Mucosa of descending colon (tissue), 3 donors: ENCODE measurements around the gene COIL. TPM values are rescaled to one million over a fixed set of nuclear protein-coding genes. Genes with fewer than 3 reads are reported as not detected.

ENCODE experiments used
- ATAC-seq: fragments of 200-7000 bp; cut with Tn5 transposase; one replicate; pipeline ENCODE4 v1.9.1; 2020; ENCODE audit warnings: mild to moderate bottlenecking, moderate library complexity
- DNase-seq, 3 donors: peaks; one replicate each; pipeline ENCODE4 v3.0.0-alpha.2; 2020
- H3K36me3 ChIP-seq: fragments of 200-600 bp; one replicate; pipeline ENCODE4 v1.8.0; 2021; ENCODE audit warnings: low read depth, mild to moderate bottlenecking
- H3K4me1 ChIP-seq: fragments of 200-600 bp; one replicate; pipeline ENCODE4 v1.8.0; 2021; ENCODE audit warnings: low read depth, mild to moderate bottlenecking
- H3K4me3 ChIP-seq: fragments of 200-600 bp; one replicate; pipeline ENCODE4 v1.8.0; 2021; ENCODE audit warnings: mild to moderate bottlenecking
- H3K9me3 ChIP-seq: fragments of 200-600 bp; one replicate; pipeline ENCODE4 v1.8.0; 2021; ENCODE audit warnings: mild to moderate bottlenecking
- CTCF ChIP-seq: fragments of 200-600 bp; IDR thresholded peaks from one replicate; pipeline ENCODE4 v1.8.0; 2022; ENCODE audit warnings: antibody characterized with exemption, mild to moderate bottlenecking
- intact Hi-C, 2 donors: fragments of 100-400 bp; cut with DNase I in 1 of 2; cut with micrococcal nuclease in 1 of 2; formaldehyde crosslinking; loops; one replicate each; pipeline versions ENCODE4 v1.11.0 to v1.11.1; 2022; cut with DNase I, micrococcal nuclease
- total RNA-seq, 3 donors: library from RNA; stranded (reverse); fragmentation: NEBNext Ultra II Directional in 2 of 3; extraction: Animal tissue kit (Norgen Biotek cat#: 25700) in 2 of 3; gene quantifications; one replicate each; pipeline versions ENCODE4 v1.2.1 to v1.2.4, GENCODE V29; 2021 to 2023
- donor health status: DM: no; HTN: no; CAD: no; lungs with moderate emphysema.
- donor health status: DM: no; HTN: no; CAD: no.
- donor health status: DM: no; HTN: yes; CAD: no.

The COIL gene
- total RNA-seq, 3 donors from 2014 or later, result 12.7 to 15.3 (median 14.1) TPM

- DNase-seq, result no peak
- intact Hi-C loops, result no loop called here
- Histone ChIP-seq H3K36me3 (no peaks in the 10 kb centered on the region), H3K9me3 (no peaks in the 10 kb centered on the region), H3K4me1 (no peaks in the 10 kb centered on the region), H3K4me3 (no peak overlapping the region)
- TF ChIP-seq CTCF, result no peak
- ATAC-seq, result no peak
Measured at GRCh38 chr17:56994009-56994792, 33.4 kb upstream of the COIL start.

- ATAC-seq (no peak), DNase-seq (no peak)
- Histone ChIP-seq H3K9me3 (no peaks in the 10 kb centered on the region), H3K4me1 (no peaks in the 10 kb centered on the region), H3K36me3 (no peaks in the 10 kb centered on the region), H3K4me3 (no peak overlapping the region)
- intact Hi-C loops, result no loop called here
- TF ChIP-seq CTCF, result no peak
Measured at GRCh38 chr17:56992364-56992763, 31.5 kb upstream of the COIL start.

- intact Hi-C loops, result no loop called here
- H3K4me1 ChIP-seq, result no peaks in the 10 kb centered on the region
- H3K36me3 ChIP-seq, result no peaks in the 10 kb centered on the region
- no peaks in the 10 kb centered on the region for H3K9me3 ChIP-seq
- no peak for ATAC-seq
- no peak overlapping the region for H3K4me3 ChIP-seq
- TF ChIP-seq CTCF, result no peak
- no peak for DNase-seq
Measured at GRCh38 chr17:56988901-56989572, 28.2 kb upstream of the COIL start.

GRCh38 chr17:56987283-56987834 is 26.5 kb upstream of the COIL start:
- Histone ChIP-seq H3K4me1 (no peaks in the 10 kb centered on the region), H3K36me3 (no peaks in the 10 kb centered on the region), H3K4me3 (no peak overlapping the region), H3K9me3 (no peaks in the 10 kb centered on the region)
- intact Hi-C loops, result no loop called here
- TF ChIP-seq CTCF, result no peak
- ATAC-seq, result no peak
- DNase-seq, result no peak

GRCh38 chr17:56985371-56986162 is 24.7 kb upstream of the COIL start:
- no peak for DNase-seq
- intact Hi-C loops, result no loop called here
- peak; percentile 31 for ATAC-seq
- no peak for TF ChIP-seq CTCF
- no peaks in the 10 kb centered on the region for H3K36me3 ChIP-seq
- H3K4me3 ChIP-seq, result no peak overlapping the region
- H3K9me3 ChIP-seq, result no peaks in the 10 kb centered on the region
- no peaks in the 10 kb centered on the region for H3K4me1 ChIP-seq
